GM19395 (cell line): Measurements from ENCODE around the gene TLE3.

Experiments
- ATAC-seq: cut with Tn5 transposase; IDR thresholded peaks from one replicate; pipeline ENCODE4 v1.9.1; 2021; ENCODE audit warnings: mild to moderate bottlenecking, moderate library complexity; ENCODE audit not compliant: unreplicated experiment

TLE3 gene

DNA sequence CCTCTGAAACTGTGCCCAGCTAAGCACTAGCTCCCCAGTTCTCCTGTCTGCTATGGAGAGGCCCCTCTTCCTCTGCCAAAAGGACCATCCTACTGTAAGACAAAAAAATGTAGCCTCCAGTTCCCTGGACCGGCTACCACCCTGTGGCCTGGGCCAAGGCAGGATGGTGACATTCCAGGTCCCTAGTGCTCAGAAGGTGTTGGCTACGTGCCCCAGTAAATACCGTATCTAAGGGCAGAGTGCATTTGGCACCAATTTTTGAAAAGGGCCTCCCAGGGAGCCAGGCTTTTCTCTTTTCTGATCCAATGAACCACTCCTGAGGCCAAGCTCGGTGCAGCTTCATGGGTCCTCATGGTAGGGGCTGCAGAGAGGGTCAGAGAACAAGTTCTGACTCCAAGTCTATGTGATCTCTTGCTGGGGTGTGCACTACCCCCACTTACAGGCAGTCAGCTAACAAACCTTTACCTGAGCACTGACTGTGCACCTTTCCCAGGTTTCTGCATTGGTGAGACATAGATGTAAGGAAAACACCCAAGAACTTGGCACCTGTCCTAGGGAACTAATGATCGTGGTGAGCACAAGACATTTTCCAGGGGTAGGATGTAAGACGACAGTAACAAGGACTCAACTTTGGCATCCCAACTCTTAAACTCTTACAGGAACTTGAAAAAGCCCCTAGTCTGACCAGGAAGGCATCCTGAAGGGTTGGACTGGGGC lies 32.6 kb downstream of the TLE3 start:
- no peak for ATAC-seq

DNA sequence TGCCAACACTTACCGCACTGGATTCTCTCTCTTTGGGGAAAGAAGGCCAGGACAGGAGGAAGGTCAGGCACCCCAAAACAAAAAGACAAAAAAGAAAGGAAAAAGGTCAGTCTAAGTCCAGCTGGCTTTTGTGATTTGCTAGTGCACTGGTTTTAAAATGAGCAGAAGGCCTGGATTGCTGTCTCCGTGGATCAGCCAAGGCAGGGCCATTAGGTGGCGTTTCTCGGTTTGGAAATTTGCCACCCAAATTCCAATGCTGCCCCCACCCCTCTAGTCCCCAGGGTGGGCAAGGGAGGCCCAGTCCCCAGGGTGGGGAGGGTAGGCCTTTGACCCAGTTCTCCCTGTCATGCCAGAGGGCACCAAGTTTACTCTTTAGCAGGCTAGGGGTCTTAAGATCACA lies 33.3 kb downstream of the TLE3 start:
- ATAC-seq: no peak

DNA sequence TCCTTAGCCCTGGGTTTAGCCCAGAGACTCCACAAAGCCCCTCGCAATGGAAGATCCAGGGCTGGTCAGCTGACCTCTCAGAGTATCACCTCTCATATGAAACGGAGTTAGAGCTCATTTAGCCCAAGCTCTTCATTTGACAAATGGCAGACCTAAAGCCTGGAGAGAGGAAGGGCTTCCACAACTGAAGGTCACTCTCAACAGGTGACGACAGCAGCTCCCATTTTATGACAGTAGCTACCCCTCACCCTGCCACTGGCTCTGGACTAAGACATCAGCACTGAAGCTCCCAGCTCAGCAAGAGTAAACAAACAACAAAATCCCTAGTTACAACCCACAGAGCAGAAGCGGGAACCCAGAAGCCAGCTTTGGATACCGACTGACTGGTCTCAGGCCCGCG lies 33.7 kb downstream of the TLE3 start:
- ATAC-seq: no peak

DNA sequence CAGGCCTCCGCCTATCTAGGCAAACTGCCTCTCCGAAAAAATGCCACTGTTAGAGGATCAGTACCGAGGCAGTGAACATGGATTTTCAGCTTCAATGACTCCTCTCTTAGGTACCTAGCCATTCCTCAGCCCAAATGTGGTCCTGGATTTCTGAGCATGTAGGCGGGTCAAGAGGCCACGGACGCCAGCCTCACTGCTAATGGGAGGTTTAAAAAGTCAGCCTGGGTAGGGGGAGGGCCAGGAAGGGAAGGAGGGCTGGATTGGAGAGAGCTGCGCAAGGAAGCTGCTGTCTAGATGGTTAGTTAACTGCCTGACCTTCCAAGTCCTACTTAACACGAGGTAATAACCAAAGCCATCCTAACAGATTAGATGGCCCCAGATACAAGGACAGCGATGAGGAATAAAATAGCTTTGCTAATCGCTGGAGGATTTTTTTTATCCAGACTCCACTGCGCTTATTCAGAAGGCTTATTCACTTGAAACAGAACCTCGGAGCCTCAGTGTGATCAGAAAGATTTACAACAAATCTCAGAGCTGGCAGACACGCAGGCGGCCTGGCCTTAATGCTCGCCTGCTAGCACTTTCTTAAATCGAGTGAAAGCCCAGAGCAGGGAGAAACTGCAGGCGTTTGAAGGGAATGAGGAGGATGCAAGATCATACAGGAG lies 34.3 kb downstream of the TLE3 start:
- no peak for ATAC-seq

DNA sequence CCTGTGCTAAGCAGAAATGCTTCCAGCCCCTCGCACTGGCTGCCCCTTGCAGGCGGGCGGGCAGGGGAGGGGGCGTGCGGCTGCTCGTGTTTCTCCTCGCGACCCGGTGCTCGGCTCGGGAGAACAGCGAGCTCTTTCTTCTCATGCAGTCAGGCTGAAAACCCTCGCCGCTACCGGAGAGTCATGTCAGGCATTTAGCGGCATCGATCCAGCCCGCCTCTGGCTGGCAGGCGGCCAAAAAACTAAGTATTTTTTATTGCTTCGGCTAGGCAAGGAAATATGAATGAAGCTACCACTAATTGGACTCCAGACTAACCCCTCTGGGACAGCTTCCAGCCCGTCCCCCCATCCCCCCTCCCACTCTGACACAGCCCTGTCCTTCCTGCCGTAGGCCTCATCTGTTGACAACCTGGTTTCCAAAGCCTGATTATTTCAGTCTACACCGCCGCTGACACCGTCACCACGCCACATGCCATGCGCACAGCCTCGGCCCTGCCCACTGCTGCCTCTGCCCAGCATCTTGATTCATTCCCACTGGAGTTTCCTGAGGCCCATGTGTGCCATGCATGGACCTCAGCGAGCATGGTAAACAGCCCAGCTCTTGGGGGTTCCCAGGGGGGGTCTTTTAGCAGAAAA lies 35.3 kb downstream of the TLE3 start:
- ATAC-seq: no peak

DNA sequence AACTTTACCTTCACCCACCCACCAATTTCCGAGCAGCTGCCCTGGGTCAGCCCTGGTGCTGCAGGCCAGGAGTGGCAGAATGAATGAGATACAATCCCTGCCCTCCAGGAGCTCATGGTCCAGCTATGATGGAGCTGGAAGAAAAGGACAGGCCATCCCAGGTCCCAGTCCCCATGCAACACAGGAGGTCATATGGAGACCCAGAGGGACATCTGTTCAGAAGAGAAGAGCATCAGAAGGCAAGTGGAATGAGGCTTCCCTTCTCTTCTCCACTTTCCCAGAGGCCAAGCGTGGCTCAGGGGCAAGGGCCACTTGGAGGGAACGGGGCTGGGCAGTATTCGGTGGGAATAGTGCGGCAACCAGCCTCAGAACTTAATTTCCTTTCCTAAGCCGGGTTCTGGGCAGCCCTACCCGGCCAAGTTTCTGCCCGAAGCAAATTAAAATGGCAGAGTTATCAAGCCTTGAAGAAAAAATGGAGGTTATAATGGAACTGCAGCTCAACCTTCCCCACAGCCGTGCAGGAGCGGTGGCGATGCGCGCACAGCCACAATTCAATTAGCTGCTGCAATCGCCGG lies 35.9 kb downstream of the TLE3 start:
- no peak for ATAC-seq

DNA sequence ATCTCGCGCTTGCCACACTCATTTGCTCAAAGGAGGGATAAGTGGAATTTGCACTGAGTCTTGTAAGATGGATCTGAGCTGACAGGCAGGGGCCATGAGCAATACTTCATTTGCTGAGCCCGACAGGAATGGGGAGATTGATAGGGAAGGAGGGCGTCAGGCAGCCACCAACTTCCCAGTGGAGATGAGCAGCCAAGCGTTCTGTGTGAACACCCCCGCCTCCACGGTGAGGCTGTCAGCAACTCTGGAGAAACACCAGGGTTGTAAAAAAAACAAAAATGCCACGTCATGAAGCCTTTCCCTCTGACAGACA lies 36.8 kb downstream of the TLE3 start:
- no peak for ATAC-seq

DNA sequence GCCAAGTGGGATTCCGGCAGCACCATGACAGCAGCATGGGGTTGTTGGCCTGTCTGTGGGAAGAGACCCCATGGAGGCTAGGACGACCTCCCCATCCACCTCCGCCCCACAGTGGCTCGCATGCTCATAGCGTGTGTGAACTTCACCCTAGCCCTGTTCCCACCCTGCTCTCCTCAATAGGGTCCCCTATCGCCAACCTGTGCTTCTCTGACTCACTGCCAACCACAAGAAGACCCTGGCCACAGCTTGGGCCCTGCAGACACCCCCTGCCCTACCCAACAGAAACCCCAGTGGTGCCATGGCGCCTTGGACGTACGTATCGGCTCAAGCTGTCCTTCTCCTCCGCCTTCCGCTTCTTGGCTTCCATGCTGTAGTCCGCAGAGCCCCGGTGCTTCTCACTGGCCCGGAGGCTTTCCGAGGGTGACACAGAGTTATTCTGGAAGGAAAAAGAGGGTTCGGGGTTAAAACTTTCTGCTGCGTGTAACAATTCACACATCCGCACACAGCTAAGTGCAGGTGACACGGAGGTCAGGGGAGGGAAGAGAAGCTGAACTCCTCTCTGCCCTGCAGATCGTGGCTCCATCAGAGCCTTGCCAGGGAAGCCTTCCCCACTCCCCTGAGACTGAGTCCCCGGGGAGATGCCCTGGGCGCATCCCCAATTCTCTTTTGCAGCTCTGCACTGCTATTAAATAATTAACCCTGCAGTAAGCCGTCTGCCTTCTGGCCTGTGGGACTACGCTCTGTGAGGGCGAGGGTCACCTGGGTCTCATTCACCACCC lies 37.3 kb downstream of the TLE3 start:
- ATAC-seq: no peak

DNA sequence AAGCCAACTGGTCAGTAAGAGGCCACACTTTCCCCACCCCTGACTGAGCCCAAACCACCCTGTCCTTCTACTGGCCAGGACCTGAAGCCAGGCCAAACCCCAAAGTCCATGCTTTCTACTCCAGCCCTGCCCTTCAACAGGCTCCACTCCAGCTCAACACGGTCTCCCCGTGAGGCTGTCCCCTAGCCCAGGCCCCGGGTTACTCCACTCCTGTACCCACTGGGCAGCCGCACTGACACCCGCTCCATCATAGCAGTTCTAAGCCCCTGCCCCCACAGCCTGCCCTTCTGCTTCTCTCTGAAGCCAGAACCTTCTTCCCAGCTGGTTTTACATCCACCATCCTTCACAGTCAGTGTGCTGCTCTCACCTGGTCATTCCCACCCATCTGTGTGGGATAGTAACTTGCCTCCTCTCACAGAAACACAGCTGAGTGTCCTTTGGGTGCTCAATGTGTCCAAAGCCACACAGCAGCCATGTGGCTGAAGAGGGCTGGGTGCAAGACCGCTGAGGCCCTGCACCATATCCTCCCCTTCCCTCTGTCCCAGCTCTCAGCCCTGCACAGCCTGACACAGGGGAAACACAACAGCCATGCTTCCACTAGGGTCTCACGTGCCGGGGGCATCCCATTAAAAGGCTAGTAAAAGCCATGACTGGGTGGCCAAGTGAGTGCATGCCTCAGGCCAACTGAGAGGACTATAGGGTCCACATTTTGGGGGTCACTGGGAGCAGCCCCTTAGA lies 38.1 kb downstream of the TLE3 start:
- ATAC-seq: no peak

DNA sequence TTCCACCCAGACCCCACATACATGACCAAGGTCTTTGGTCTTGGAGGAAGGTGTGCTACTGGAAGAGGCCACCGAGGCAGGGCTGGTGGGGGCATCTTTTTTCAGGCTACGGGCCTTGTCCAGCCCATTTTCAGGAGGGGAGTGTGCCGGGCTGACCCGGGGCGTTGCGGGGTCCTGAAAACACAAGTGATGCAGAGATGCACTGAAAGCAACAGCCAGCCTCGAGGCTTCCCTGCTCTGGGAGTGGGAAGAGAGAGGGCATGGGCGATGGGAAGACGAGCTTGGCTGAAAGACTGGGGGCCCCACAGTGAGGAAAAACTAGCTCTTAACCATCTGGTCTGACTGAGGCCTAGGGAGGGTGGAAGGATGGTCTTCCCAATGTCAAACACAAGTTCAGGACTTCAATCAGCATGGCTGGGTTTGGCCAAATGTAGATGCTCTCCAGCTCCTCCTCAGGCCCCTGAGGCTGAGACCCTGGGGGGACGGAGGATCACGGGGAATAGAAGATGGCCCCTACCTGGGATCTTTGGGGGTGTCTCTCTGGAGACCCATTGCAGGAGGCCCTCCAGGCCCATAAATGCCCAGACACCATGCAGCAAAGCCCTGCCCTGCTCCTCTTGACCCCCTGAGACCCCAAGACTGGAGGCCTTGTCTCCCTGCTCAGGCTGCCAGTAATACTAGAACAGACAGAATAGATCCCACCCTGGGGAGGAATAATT lies 38.9 kb downstream of the TLE3 start:
- ATAC-seq: no peak

DNA sequence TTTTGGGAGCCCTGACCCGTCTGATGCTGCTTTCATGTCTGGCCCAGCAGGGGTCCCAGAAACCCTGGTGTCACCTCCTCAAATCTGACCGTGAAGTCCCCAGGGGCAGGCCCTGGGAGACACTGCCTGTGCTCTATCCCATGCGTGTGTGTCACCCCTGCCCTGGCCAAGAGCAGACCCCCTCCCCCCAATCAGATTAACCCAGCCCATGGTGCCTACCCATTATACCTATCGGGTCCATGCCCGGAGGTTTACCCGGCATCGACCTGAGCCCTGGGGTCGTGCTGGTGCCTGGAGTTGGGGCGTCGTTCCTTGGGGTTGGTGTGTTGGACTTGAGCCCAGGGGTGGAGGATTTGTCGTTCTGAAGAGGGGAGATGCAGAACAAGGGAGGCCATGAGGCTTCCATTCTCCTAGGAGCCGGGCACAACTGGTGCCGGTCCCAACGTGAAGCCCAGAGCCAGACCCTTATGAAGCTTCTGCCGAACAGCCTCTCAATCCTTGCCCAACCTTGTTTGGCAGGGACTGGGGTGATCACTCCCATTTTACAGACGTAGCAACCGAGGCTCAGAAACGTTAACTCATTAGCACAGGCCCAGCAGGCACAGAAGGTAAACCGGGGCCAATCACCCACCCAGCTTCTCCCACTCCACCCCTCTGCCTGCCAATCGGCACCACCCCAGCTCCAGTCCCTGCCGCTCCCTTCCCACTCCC lies 39.6 kb downstream of the TLE3 start:
- ATAC-seq: no peak

DNA sequence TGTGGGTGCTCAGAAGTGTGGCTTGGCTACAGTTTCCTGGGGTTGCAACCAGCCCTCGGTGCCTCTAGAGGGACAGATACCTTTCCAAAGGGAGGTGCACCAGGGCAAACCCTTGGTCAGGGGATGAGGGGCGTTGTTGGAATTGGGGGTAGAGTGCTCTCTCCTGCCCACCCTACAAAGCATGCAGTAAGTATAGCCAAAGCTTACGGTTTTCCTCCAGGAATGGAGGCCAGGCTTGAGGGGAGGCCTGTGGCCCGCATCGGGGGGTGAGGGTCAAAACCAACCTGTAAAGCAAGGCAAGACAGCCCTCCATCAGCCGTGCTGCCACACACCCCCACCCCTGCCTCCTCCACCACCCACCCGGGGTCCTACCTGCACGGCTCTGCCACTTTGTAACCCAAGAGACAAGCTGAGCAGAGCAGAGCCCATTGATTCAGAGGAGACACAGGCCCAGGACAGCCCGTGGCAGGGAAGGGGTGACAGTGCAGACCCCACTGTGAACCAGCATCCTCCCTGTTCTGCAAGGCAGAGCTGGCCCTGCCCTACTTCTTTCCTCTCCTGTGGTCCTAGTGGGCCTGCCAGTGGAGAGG lies 41.5 kb downstream of the TLE3 start:
- no peak for ATAC-seq

DNA sequence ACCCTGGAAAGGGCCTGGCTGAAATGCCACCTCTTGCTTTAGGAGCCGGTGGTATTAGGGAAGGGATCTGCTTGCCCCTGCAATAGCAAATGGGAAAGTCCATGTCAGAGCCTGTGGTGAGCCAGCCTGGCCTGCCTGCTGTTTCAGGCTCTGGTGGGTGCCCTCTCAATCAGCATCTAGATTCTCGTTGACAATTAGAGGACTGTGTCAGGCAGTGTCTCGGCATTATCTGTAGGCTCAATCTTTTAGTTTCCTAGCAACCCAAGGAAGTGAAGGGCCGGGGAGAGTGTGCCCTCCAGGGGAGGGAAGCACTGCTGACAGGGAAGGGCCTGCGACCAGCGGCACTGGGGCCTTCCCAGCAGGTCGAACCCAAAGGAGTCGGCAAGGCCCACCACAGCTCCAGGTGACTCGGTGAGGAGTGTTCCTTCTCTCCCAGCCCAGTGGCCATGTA lies 42.1 kb downstream of the TLE3 start:
- no peak for ATAC-seq

DNA sequence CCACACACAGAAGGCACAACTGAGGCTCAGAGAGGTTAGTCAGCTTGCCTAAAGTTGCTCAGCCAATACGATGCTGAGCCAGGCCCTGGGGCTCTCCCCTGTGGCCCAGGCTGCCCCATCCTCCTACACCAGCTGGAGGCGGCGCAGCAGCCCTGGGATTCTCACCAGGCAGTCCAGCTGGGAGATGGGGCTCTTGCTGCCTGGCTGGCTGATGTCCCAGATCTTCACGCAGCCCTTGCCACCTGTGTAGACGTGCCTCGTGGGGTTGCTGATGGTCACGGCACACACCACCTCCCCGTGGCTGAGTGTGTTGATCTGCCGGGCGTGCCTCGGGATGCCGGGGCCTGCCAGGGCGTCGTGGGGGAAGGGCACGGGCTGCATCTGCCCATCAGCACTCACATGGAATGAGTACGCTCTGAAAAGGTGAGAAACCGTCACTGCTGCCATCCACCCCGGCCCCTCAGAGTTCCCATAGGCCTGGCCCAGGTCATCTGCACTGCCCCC lies 42.8 kb downstream of the TLE3 start:
- no peak for ATAC-seq

DNA sequence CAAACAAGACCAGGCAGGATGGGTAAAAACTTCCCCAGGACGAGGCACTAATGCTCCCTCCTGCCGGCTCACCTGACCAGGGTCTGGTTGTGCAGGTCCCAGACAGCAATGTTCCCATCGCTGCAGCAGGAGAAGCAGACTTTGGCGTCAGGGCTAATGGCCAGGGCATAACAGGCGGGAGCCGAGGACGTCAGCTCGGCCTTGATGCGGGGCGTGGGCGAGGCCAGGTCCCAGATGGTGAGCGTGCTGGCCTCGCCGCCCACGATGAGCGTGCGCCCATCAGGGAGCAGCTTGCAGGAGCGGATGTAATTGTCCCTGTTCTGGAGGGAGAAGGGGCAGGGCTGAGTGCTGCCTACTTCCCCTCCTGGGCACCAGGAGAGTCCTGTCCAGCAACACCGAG lies 43.4 kb downstream of the TLE3 start:
- ATAC-seq: no peak

DNA sequence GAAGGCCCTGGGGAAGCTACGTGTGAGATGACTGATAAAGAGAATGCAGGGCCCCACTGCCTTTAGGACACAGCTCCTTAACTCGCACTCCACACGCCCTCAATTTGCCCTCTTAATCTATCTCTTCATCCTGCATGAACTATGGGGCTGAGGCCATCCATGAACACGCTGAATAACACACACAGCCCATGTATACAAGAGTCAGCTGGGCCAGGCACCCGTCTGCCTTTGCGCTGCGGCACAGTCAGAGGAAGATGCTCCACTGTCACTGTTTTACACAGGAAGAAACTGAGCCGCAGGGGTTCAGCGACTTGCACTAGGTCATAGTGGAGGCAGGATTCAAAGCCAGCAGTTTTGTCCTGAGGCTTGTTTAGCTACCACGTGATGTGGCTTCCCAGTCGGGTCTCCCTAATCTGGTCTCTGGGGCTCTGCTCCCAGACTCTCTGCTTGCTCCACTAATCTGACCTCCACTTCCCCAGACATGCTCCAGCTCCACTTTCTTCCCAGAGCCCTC lies 43.9 kb downstream of the TLE3 start:
- ATAC-seq: no peak

DNA sequence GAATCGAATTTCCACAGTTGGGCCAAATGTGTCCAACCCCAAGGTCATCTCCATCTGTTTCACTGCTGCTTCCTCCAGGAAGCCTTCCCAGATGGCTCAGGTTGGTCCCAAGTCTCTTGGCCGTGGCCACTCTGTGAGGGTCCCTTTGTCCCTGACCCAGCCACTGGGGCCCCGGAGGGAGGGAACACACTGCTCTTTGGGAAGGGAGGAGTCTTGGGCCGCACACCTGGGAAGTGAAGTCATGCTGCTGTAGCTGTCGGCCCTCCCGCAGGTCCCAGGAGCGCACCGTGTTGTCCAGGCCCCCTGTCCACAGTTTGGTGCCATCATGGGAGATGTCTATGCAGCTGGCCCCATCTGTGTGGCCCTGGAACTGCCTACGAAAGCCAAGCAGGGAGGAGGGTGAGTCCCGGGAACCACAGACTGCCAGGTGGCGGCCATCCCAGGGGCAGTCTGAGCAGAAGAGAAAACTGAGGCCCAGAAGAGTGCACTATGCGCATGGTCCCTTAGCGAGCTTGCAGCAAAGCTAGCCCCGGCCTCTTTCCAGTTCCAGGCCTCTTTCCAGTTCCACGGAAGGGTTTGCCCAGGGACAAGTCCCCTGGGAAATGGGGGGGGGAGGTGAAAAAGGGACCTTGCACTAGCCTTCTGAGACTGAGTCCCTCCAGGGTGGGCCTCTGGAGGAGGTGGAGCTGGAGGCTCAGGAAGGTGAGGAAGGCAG lies 44.6 kb downstream of the TLE3 start:
- no peak for ATAC-seq
